ENCODE measurements around the gene WDR48.

WDR48 gene

GRCh38 chr3:39124876-39125840 is 73.3 kb downstream of the WDR48 start:
- no peak for DNase-seq (ENCODE audit: low spot score)

DNA sequence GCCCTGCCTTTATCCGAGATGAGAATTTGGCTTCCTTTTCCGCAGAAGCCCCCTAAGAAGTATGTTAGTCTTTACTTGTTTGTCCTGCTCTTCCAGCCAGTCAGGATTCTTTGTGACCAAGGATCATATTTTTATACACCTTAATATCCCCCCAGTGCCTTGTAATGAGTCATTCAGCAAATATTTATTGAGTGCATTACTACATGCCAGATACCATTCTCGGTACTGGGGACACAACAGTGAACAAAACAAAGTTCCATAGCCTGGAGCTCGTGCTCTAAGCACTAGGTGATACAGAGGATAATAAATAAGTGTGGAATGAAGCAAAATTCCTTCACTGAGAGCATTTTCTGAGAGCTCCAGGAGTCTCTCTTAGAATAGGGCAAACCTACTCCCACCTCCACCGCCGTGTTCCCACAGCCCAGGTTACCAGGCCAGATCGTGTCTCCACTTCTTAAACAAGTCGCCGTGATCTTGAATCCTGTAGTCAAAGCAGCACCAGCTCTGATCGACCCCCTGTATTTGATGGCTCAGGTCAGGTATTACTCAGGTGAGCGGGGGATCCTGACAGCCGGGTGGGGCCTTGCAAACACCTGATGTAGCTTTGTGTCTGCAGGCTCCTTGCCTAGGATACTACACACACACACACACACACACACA is 74.2 kb downstream of the WDR48 start:
- DNase-seq (ENCODE audit: low spot score): no peak

DNA sequence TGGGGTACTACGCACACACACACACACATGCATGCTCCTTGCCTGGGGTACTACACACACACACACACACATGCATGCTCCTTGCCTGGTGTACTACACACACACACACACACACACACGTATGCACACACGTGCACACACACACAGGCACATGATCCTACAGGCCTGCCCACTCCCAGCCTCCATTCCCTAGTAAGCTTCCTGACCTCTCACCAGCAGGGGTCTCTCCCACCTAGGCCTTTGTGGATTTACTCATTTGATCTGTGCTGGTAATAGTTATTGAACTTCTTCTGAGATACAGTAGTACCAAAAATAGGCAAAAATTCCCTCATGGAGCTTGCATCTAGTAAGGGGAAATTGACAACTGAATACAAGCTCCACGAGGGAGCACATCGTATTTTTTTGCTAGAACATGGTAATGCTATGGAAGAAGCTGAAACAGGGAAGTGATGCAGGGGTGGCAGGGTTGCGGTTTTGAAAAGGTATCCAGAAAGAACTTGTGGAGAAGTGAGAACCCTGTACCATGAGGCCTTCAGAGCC is 74.8 kb downstream of the WDR48 start:
- no peak for DNase-seq (ENCODE audit: low spot score)

- DNase-seq (ENCODE audit: low spot score): no peak
These were observed 75.6 kb downstream of the WDR48 start for GRCh38 chr3:39127269-39127907.

- no peak for DNase-seq (ENCODE audit: low spot score)
These were observed 76.1 kb downstream of the WDR48 start for GRCh38 chr3:39127908-39128304.

GRCh38 chr3:39128951-39129350 is 77.1 kb downstream of the WDR48 start:
- no peak for DNase-seq (ENCODE audit: low spot score)

GRCh38 chr3:39130026-39130425 is 78.2 kb downstream of the WDR48 start:
- DNase-seq (ENCODE audit: low spot score): no peak

DNA sequence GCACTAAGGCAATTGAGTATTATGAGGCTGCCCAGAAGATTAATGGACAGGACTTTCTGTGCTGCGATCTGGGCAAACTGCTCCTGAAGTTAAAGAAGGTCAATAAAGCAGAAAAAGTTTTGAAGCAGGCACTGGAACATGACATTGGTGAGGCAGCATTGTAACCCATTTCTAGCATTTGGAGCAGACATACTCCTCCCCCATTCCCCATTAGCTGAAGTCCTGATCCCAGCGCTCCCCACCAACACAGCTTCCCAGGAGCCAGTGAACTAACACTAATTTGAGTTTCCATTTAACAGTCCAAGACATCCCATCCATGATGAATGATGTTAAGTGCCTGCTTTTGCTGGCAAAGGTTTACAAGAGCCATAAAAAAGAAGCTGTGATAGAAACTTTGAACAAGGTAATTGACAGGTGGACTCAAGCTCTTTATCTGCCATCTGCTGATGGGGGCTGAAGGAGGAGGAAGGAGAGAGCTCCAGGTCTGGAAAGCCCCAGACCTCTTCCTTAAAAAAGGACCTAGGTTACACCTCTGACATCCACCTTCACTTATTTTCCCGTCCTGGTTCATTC is 79.0 kb downstream of the WDR48 start:
- no peak for DNase-seq (ENCODE audit: low spot score)

DNA sequence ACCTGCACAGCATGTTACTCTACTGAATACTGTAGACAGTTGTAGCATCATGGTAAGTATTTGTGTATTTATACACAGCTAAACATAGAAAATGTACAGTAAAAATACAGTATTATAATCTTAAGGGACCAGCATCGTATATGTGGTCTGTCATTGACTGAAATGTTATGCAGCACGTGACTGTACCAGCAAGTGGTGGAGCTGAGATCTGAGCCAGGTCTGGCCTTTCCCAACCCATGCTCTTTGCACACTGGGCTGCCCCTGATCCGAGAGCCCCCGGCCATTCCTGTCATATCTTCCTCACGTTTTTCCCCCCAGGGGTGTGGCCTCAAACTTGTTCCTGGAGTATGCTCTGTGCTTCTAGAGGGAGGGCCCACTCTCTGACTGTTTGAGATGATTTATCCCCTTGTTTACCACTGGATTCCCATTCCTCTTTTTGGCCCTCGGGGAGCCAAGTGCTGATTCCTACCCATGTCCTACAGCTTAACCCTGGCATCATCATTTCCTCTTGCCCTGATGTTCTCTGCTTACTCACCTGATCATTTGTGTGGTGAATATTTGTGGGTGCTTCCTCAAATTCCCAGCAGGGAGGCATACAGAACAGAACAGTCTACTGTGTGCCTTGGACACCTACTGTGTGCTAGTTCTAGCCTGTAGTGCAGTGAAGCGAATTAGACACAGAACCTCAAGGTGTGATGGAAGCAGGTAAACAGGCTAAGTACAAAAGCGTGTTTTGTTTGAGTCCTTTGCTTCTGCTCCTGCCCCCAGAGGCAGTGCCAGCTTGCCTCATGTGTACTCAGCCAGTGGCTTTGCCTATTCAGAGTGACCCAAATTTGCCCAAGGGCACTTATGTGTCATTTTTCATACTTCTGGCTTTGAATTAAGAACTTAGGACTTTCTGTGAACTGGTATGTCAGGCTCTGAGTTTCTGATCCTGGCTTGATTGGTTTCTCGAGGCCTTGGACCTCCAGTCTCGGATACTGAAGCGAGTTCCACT is 80.6 kb downstream of the WDR48 start:
- no peak for DNase-seq (ENCODE audit: low spot score)

DNA sequence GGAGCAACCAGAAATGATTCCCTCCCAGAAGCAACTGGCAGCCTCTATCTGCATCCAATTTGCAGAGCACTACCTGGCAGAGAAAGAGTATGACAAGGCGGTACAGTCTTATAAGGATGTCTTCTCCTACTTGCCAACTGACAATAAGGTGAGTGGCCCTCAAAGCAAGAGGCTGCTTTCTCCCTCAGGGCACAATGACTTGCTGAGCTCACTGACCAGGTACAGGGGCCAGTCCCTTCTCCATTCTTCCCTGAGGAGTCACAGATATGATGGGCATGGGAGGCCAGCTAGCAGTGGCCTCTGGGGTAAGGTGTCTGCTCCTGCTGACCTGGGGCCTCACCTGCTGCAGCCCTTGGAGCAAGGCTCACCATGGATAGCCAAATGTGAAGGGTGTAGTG is 81.3 kb downstream of the WDR48 start:
- DNase-seq (ENCODE audit: low spot score): no peak

DNA sequence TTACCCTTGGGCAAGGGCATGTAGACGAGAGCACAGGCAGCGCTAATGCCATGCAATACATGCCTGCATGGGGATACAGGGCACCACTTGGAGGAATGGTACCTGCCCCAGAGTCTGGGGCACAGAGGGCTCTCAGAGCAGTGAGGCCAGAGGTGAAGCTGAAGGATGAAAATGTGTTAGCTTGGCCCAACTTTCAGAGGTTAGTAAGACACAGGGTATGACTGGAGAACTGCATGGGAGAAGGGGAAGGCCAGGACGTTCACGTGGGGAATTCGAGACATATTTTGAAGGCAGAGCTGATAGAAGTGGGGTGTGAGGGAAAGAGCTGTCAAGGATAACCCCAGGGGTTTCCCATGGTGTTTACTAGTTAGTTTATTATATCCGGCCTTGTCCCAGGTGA is 82.0 kb downstream of the WDR48 start:
- no peak for DNase-seq (ENCODE audit: low spot score)

GRCh38 chr3:39134305-39134704 is 82.5 kb downstream of the WDR48 start:
- DNase-seq (ENCODE audit: low spot score): no peak

GRCh38 chr3:39135170-39135805 is 83.5 kb downstream of the WDR48 start:
- no peak for DNase-seq (ENCODE audit: low spot score)

- DNase-seq (ENCODE audit: low spot score): no peak
These were observed 85.0 kb downstream of the WDR48 start for GRCh38 chr3:39136533-39137434.

- no peak for DNase-seq (ENCODE audit: low spot score)
These were observed 85.7 kb downstream of the WDR48 start for GRCh38 chr3:39137435-39137936.

DNA sequence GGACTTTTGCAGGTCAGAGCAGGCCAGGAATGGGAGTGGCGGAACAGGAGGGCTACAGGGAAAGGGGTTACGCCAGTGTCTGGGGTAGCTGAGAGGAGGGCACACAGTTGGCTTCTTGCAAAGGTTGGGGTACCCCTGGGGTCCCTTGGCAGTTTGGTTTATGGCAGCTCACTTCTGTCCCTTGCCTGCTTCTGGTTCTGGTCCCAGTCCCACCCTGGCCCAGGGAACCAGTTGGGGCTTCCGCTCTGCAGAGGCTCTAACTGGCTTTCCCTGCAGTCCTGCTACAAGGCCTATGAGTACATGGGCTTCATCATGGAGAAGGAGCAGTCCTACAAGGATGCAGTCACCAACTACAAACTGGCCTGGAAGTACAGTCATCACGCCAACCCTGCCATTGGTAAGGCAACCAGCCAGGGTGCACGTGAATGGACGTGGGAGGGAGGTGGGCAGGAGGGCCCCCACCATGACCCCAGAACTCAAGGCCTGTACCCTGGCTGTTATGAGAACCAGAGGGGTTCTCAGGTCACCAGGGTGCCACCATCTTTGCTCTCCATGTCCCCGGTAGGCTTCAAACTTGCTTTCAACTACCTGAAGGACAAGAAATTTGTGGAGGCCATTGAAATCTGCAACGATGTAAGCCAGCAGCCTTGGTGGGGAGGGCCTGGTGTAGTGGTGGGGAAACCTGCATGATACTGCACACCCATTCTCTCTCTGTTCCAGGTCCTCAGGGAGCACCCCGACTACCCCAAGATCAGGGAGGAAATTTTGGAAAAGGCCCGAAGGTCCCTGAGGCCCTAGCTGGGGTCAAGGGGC is 86.4 kb downstream of the WDR48 start:
- no peak for DNase-seq (ENCODE audit: low spot score)

DNA sequence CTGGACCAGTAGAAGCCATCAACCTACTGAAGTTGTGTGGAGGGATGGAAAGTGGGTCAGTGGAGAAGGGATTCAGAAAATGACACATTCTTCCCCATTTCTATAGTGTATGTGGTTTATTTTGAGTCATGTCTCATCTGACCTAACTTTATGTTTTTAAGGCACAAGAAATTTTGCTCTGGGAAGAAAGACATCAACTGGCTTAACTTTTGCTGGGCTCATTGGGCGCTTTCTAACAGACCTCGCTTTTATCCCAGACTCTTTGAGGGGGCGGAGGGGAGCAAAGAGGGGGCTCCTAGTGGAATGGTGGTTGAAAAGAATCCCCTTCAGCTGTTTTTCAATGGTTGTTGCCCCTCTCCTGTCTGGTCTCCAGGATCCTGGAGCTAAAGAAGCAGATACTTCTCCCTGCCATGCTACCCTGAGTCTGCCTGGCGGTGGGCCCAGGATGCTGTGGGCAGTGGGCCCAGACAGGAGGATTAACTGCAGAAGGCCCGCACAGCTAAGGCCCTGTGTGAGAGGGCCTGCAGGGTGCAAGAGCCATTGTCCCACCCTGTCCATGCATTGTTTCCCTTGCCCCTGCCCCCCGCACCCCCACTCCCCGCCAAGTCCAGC is 87.1 kb downstream of the WDR48 start:
- no peak for DNase-seq (ENCODE audit: low spot score)

- DNase-seq (ENCODE audit: low spot score): no peak
These were observed 87.6 kb downstream of the WDR48 start for GRCh38 chr3:39139442-39139841.
